Measurements from ENCODE around the gene ASXL1. TPM values are rescaled to one million over a fixed set of nuclear protein-coding genes. Genes with fewer than 3 reads are reported as not detected.

ASXL1 gene
- total RNA-seq, 1 donor from 2014 or later, result 54.3 TPM

GRCh38 chr20:32480371-32481241 lies 122.5 kb downstream of the ASXL1 start:
- no peak for DNase-seq

DNA sequence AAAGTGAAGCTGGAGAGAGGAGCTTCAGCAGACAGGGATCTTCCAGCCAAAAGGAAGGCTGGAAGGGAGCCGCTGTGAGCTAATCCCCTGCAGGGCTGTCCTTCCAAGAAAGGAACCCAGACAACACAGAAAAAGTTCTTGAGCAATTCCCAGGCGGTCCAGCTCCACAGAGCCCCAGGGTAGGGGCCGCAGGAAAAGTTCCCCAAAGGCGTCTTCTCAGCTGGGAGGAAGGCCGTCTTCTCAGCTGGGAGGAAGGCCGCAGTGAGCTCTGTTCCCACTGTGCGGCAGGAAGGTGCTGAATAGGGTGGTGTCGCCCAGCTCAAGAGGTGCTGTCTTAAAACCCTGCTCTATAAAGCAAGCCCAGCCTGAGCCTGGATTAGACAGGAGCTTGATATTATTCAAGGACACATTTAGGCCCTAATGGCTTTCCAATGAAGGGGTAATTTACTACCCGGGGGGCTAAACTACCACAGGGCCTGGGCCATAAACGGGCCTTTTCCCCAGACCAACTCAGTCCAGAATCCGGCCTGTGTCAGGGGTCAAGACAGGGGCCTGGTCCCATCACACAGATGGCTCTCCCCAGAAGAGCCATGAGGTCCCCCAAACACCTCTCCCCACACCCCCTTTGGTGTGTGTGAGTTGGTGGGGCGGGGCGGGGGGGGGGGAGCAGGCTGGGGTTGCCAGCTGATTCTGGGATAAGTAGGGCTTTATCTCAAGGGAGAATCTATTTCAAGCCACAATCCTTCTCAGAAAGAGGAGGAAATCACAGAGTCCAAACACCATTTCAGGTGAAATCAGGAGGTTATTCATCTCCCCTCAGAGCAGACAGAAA lies 123.4 kb downstream of the ASXL1 start:
- no peak for DNase-seq

- DNase-seq, result no peak
These were observed 124.0 kb downstream of the ASXL1 start for GRCh38 chr20:32482143-32482441.

DNA sequence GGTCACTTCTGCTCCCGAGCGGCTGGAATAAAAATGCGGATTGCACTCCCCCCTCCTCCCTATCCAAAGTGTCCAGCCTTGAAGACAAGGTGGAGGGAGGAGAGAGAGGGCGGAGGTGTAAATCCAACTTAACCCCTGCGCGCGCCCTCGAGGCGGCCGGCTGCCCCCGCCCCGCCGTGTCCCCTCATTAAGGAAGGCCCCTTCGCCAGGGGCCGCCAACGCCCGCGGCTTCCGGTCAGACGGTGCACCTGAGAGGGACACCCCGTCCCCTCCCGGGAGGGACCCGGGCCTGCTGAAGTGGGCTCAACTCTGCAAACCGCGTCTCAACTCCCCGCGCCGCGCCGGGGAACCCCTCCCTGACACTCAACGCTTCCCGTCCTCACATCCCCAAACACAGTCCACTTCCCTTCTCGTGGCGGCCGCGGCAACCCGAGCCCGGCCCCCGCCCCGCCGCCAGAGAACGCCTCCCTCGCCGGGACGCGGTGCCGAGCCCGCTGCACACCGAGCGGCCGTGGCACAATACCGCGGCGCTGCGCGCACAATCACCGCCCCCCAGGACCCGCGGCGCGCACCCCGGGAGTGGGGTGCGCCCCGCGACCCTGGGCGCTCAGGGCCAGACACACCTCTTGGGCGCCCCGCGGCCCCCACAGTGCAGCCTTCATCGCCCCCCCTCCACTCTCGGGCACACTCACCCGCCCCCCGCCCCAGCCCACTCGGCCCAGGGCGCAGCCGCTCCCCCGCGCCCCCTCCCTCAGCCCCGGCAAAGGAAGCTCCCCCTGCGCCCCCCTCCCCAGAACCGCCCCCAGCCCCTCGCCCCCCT lies 124.5 kb downstream of the ASXL1 start:
- DNase-seq, result no peak

- DNase-seq, result peak; percentile 54
These were observed 125.5 kb downstream of the ASXL1 start for GRCh38 chr20:32483351-32484224.

- DNase-seq, result no peak
These were observed 126.3 kb downstream of the ASXL1 start for GRCh38 chr20:32484225-32484957.

DNA sequence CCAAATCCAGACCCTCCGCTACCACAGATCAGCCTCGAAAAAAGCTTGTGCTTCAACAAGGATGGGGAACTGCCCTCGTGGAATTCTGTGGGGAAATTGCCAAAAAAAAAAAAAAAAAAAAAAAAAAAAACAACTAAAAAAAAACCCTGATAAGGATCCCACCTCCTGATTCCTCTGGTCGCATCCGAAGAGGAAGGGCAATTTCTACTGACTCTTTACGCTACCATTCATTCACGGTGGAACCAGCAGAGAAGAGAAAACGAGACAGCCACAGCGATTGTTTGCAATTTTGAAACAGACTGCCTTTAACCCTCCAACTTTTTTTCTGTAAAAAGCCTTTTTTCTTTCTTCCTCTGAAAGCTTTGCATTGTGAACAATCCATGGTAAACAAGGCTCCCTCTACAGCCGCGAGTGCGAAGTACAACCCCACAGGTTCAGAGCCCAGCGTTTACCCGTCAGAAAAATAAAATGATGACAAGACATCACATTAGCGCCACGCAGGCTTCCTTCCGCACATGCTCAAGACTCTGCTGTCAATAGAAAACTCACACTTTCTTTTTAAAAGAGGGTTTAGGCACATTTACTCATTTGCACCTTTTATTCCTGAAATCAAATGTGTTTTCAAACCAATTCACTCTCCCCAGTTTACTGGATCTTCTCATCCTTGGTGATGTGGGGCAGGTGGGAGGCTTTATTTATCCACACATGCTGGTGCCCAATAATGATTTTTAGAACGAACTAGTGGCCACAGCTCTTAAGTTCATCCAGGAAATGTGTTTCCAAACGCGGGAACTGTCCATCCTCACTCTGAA lies 127.0 kb downstream of the ASXL1 start:
- DNase-seq, result peak; percentile 85

- DNase-seq, result no peak
These were observed 127.8 kb downstream of the ASXL1 start for GRCh38 chr20:32485770-32486478.

DNA sequence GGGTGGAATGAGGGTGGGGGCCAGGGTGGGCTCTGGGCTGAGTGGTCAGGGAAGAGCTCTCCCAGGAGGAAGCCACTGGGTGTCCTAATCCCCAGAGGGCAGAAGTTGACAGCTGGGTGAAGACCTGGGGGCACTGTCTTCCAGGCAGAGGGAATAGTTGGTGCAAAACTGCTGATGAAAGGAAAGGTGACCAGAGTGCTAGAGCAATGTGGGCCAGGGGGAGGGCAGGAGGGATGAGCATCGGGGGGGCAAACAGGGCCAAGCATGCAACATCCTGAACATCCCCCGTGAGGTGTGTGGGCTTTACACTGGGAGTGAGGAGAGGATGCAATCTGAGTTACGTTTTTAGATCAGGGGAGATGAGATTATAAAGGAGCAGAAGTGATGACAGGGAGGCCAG lies 129.2 kb downstream of the ASXL1 start:
- DNase-seq, result no peak

- DNase-seq, result no peak
These were observed 130.1 kb downstream of the ASXL1 start for GRCh38 chr20:32488066-32488838.

Other genes starting within 250 kb of the ASXL1 start
- gene TM9SF4, start 248.6 kb upstream of the ASXL1 start, total RNA-seq, result 23.8 TPM
- 6.4 TPM for gene PLAGL2, start 150.6 kb upstream of the ASXL1 start, total RNA-seq
- gene POFUT1, start 150.5 kb upstream of the ASXL1 start, total RNA-seq, result 21.4 TPM
- gene KIF3B, start 80.7 kb upstream of the ASXL1 start, total RNA-seq, result 15.1 TPM
- gene NOL4L, start 227.0 kb downstream of the ASXL1 start, total RNA-seq, result 4.3 TPM

Data from skin of body (tissue), 2 donors.